Hepatocyte (in vitro differentiated cells): ENCODE measurements around the gene NDUFA11. TPM values are rescaled to one million over a fixed set of nuclear protein-coding genes. Genes with fewer than 3 reads are reported as not detected.

Source experiments
- DNase-seq: peaks from one replicate; pipeline ENCODE4 v3.0.0-alpha.2; 2016; ENCODE audit warnings: low spot score
- H2AFZ ChIP-seq: fragments of 200-600 bp; sonication (generic); 2 replicates; pipeline ENCODE4 v1.6.0; 2016; ENCODE audit warnings: antibody characterized with exemption, mild to moderate bottlenecking
- H3K27ac ChIP-seq: fragments of 200-600 bp; sonication (generic); 2 replicates; pipeline ENCODE4 v1.5.1; 2016; ENCODE audit warnings: mild to moderate bottlenecking
- H3K27me3 ChIP-seq: fragments of 200-600 bp; sonication (generic); 2 replicates; pipeline ENCODE4 v1.6.1; 2016
- H3K36me3 ChIP-seq: fragments of 200-600 bp; sonication (generic); replicated peaks from 2 replicates; pipeline ENCODE4 v1.5.1; 2016; ENCODE audit warnings: low read depth; ENCODE audit not compliant: insufficient read depth
- H3K4me1 ChIP-seq: fragments of 200-600 bp; sonication (generic); 2 replicates; pipeline ENCODE4 v1.5.1; 2016; ENCODE audit warnings: mild to moderate bottlenecking, moderate library complexity; ENCODE audit not compliant: insufficient read depth
- H3K4me2 ChIP-seq: fragments of 200-600 bp; sonication (generic); 2 replicates; pipeline ENCODE4 v1.6.0; 2016
- H3K4me3 ChIP-seq: fragments of 200-600 bp; sonication (generic); 2 replicates; pipeline ENCODE4 v1.5.1; 2016; ENCODE audit warnings: mild to moderate bottlenecking
- H3K79me2 ChIP-seq: fragments of 200-600 bp; sonication (generic); 2 replicates; pipeline ENCODE4 v1.6.0; 2017; ENCODE audit warnings: mild to moderate bottlenecking
- H3K9me2 ChIP-seq: fragments of 200-600 bp; sonication (generic); replicated peaks from 2 replicates; pipeline ENCODE4 v1.6.0; 2017; ENCODE audit warnings: mild to moderate bottlenecking; ENCODE audit not compliant: insufficient read depth
- H3K9me3 ChIP-seq: fragments of 200-600 bp; sonication (generic); 2 replicates; pipeline ENCODE4 v1.5.1; 2016; ENCODE audit warnings: low read depth, mild to moderate bottlenecking
- H4K20me1 ChIP-seq: fragments of 200-600 bp; sonication (generic); 2 replicates; pipeline ENCODE4 v1.6.0; 2016; ENCODE audit warnings: mild to moderate bottlenecking; ENCODE audit not compliant: insufficient read depth, poor library complexity, severe bottlenecking
- EZH2 ChIP-seq: fragments of 200-600 bp; sonication (generic); IDR thresholded peaks from 2 replicates; pipeline ENCODE4 v1.6.1; 2016; ENCODE audit warnings: antibody characterized with exemption, mild to moderate bottlenecking, borderline replicate concordance
- EZH2phosphoT487 ChIP-seq: fragments of 200-600 bp; sonication (generic); IDR thresholded peaks from one replicate; pipeline ENCODE4 v1.6.1; 2018; ENCODE audit warnings: antibody characterized with exemption, mild to moderate bottlenecking, low read depth, moderate library complexity; ENCODE audit not compliant: unreplicated experiment, severe bottlenecking
- WGBS: methylation state at CpG from one replicate; pipeline ENCODE4 v1.1.6; 2016; ENCODE audit warnings: low lambda C conversion rate; ENCODE audit errors: missing lambda C conversion rate; 5-methylcytosine and 5-hydroxymethylcytosine counted together
- polyA plus RNA-seq: library from polyadenylated mRNA; unstranded; fragments of >200 nt; fragmentation: Nextera tagmentation; extraction: Ambion mirVana; gene quantifications from 2 replicates; pipeline ENCODE4 v1.2.1, GENCODE V29; 2016
- total RNA-seq: library from RNA; depleted of rRNA; stranded (reverse); fragments of >200 nt; gene quantifications from 2 replicates; pipeline ENCODE4 v1.2.3, GENCODE V29; 2014
- TF ChIP-seq, protein P1 (sequence below): fragments of 200-600 bp; sonication (generic); IDR thresholded peaks from 2 replicates; pipeline ENCODE4 v1.5.1; 2016; ENCODE audit warnings: antibody characterized with exemption, mild to moderate bottlenecking; ENCODE audit not compliant: poor library complexity

Gene NDUFA11
- total and polyA plus RNA-seq, 2 experiments from 2014 or later, result 158 to 441 TPM

GRCh38 chr19:5929625-5930024 is 26.0 kb upstream of the NDUFA11 start:
- no peak for DNase-seq
- H2AFZ ChIP-seq, result no peak overlapping the region
- no peak overlapping the region for H3K4me3 ChIP-seq
- H3K27ac ChIP-seq, result peak overlapping the region; percentile 46
- H3K9me3 ChIP-seq, result no peaks in the 10 kb centered on the region
- H3K4me2 ChIP-seq, result no peak overlapping the region
- 88% methylated on average over 14 of the region's 14 CpGs for WGBS
- peaks cover 33% of the 10 kb centered on the region for H3K4me1 ChIP-seq
- H3K27me3 ChIP-seq, result no peaks in the 10 kb centered on the region
- TF ChIP-seq EZH2 (no peak), EZH2phosphoT487 (no peak)
- TF ChIP-seq, protein P1, sequence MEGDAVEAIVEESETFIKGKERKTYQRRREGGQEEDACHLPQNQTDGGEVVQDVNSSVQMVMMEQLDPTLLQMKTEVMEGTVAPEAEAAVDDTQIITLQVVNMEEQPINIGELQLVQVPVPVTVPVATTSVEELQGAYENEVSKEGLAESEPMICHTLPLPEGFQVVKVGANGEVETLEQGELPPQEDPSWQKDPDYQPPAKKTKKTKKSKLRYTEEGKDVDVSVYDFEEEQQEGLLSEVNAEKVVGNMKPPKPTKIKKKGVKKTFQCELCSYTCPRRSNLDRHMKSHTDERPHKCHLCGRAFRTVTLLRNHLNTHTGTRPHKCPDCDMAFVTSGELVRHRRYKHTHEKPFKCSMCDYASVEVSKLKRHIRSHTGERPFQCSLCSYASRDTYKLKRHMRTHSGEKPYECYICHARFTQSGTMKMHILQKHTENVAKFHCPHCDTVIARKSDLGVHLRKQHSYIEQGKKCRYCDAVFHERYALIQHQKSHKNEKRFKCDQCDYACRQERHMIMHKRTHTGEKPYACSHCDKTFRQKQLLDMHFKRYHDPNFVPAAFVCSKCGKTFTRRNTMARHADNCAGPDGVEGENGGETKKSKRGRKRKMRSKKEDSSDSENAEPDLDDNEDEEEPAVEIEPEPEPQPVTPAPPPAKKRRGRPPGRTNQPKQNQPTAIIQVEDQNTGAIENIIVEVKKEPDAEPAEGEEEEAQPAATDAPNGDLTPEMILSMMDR, result no peak
- H4K20me1 ChIP-seq, result no peaks in the 10 kb centered on the region
- H3K79me2 ChIP-seq, result peaks cover 16% of the 10 kb centered on the region
- H3K36me3 ChIP-seq, result no peaks in the 10 kb centered on the region
- no peaks in the 10 kb centered on the region for H3K9me2 ChIP-seq

GRCh38 chr19:5929179-5929578 is 25.6 kb upstream of the NDUFA11 start:
- Histone ChIP-seq H3K27me3 (no peaks in the 10 kb centered on the region), H3K79me2 (peaks cover 11% of the 10 kb centered on the region), H3K27ac (peak overlapping the region; percentile 46), H2AFZ (no peak overlapping the region), H4K20me1 (no peaks in the 10 kb centered on the region), H3K4me2 (no peak overlapping the region), H3K4me1 (peaks cover 28% of the 10 kb centered on the region), H3K9me3 (no peaks in the 10 kb centered on the region), H3K36me3 (no peaks in the 10 kb centered on the region), H3K9me2 (no peaks in the 10 kb centered on the region), H3K4me3 (no peak overlapping the region)
- TF ChIP-seq EZH2, result no peak
- 76% methylated on average over 13 of the region's 13 CpGs for WGBS
- DNase-seq, result no peak

DNA sequence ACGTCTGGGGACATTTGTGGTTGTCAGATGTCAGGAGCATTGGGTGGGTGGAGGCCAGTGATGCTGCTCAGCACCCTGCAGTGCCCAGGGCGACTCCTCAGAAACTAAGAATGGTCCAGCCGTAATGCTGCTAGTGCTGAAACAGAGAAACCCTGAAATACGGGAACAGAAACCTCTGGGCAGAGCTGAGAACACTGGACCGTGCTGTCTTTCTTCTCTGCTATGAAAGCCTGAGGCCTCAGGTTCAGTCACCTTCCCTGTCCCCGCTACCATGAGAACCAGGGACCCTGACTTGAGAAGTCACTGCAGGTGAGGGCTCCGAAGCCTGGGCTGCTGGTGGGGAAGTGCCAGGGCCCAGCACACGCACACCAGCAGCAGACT is 23.8 kb upstream of the NDUFA11 start:
- peak overlapping the region; percentile 80 for H3K27ac ChIP-seq
- H2AFZ ChIP-seq, result no peak overlapping the region
- H3K4me1 ChIP-seq, result peaks cover 27% of the 10 kb centered on the region
- no peaks in the 10 kb centered on the region for H4K20me1 ChIP-seq
- no peaks in the 10 kb centered on the region for H3K27me3 ChIP-seq
- 90% methylated on average over 8 of the region's 8 CpGs for WGBS
- no peak for DNase-seq
- no peak overlapping the region for H3K4me2 ChIP-seq
- H3K79me2 ChIP-seq, result no peaks in the 10 kb centered on the region
- TF ChIP-seq EZH2phosphoT487 (no peak), EZH2 (no peak)
- TF ChIP-seq, protein P1, result no peak
- H3K4me3 ChIP-seq, result no peak overlapping the region
- H3K36me3 ChIP-seq, result no peaks in the 10 kb centered on the region
- no peaks in the 10 kb centered on the region for H3K9me2 ChIP-seq
- H3K9me3 ChIP-seq, result no peaks in the 10 kb centered on the region

- peak; percentile 60 for DNase-seq
- H3K27me3 ChIP-seq, result no peaks in the 10 kb centered on the region
- no peaks in the 10 kb centered on the region for H4K20me1 ChIP-seq
- no peak overlapping the region for H2AFZ ChIP-seq
- H3K79me2 ChIP-seq, result no peaks in the 10 kb centered on the region
- no peak overlapping the region for H3K4me2 ChIP-seq
- 75% methylated on average over 14 of the region's 14 CpGs for WGBS
- H3K9me3 ChIP-seq, result no peaks in the 10 kb centered on the region
- H3K4me3 ChIP-seq, result no peak overlapping the region
- H3K27ac ChIP-seq, result peak overlapping the region; percentile 80
- no peaks in the 10 kb centered on the region for H3K9me2 ChIP-seq
- H3K4me1 ChIP-seq, result peaks cover 27% of the 10 kb centered on the region
- no peaks in the 10 kb centered on the region for H3K36me3 ChIP-seq
- TF ChIP-seq, protein P1, result no peak
- TF ChIP-seq EZH2phosphoT487 (no peak), EZH2 (no peak)
Measured at GRCh38 chr19:5926641-5927440, 23.3 kb upstream of the NDUFA11 start.
